HG03045 (cell line): ENCODE results near the gene METTL21A.
A peak's percentile ranks its signal among the peaks of the same experiment; 100 is the strongest.
"Not testable (repeated sequence)": the region's sequence is repeated elsewhere in the genome, so short reads cannot be mapped to it uniquely, and the experiment has no call there.

Experiments used
- ATAC-seq: cut with Tn5 transposase; IDR thresholded peaks from one replicate; pipeline ENCODE4 v1.9.1; 2021; ENCODE audit warnings: mild to moderate bottlenecking, moderate library complexity; ENCODE audit not compliant: unreplicated experiment

The METTL21A gene

DNA sequence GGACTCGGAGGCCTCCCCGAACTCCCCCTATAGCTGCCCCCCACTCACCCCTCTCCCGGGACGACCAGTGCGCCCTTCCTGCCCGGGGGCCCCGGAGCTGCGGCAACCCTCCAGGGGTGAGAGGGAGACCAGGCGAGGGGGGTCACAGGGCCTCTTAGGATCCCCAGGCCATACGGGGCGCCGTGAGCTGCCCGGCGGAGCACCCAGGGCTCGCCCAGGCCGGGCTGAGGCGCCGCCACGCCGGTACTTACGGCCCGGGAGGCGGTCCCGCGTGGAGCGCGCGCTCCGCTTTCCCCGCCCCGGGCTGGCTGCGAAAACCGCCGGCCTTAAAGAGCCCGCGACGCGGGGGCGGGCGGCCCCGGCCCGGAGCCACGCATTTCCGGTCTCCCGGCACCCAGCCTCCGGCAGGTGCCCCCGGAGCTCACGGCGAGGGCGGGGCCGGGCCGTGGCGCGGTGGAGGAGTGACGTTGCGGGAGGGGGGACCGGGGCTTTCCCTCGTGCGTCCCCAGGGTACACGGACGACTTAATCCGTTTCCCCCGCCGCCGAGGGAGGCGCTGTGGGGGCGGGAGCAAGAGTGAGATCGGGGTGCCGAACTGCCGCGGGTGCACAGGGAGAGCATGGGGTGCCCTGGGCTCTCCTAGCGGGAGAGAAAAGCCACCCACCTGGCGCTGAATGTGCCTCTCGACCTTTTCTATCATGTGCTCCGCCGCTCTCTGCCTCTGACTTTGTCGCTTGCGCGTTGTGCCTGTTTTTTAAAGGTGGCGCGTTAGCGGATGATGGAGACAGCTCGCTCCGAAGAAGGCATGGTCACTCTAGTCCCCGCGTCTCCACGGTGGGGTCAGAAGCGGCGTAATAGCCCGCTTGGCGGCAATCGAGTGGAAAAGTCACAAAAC, at the start of gene METTL21A:
METTL21A (minus strand) TSS at position 381 of the 894 bp plus-strand sequence. CDS start 1,019 bp downstream, outside the sequence.
- peak; percentile 63 for ATAC-seq

DNA sequence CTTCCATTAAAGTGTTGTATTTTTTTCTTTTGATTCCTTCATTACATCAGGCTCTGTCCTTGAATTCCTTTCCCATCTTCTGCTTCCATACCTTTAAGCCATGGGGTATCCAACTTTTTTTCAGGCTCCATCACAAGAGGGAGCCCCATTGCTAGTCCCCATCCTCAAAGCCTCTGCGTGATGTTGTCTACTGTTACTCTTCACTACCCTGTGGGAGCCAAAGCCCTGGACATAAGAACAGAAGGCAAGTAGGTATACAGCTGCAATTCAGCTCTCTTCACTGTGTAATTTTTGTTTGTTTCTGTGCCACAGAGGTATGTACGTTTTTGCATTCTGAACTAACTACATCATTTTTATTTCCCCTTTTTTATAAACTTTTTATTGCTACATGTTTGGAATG, 49.6 kb upstream of the METTL21A start:
- no peak for ATAC-seq

DNA sequence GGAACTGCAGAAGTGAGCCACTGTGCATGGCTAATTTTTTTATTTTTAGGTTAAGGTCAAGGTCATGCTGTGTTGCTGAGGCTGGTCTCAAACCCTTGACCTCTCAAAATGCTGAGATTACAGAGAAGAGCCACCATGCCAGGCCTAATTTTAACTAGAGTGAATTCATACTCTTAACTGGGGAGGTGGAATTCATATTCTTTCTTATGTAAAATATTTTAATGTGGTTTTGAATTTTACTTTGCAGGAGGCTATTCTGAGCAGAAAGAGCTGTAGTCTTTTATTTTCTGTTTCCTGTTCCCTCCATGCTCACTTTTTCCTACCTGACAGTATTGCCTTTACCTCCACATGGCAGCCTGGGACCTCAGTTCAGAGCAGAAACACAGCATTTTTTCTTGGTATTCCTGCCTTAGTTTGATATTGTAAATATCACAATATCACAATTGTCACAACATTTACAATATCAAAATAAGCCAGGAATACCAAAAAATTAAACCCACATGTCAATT, 49.1 kb upstream of the METTL21A start:
- no peak for ATAC-seq

DNA sequence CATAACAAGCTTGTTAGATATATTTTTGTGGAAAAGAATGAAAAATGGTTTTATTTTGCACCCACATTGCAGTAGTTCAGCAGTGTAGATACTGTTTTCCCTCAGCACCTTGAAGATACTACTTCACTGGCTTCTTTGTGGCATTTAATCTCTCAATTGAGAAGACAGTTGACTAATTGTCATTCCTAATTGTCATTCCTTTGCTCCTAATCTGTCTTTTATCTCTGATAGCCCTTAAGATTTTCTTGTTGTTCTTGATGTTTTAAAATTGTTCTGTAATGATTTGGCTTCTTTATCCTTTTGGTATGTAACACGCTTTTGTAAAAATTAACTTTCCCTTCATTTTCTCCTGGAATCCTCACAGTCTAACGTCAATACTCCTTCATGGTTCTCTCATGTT, 48.2 kb upstream of the METTL21A start:
- ATAC-seq: no peak

DNA sequence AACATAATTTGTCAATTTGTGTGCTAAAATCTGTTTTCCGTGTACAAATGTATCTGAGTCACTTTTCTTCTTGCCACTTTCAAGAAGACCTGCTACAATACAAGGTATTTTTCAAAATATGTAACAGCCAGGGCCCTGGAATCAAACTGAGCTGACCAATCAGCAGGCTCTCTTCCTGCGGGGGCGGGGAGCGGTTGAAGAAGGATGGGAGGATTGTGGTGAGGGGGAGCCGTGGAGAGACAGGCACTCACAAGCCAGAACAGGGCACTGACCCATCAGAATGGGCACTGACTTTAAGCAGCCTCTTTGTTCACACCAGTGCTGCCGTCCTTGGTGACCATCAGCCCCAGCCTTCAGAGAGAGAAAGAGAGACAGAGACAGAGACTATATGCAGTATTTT, 45.7 kb upstream of the METTL21A start:
- no peak for ATAC-seq

DNA sequence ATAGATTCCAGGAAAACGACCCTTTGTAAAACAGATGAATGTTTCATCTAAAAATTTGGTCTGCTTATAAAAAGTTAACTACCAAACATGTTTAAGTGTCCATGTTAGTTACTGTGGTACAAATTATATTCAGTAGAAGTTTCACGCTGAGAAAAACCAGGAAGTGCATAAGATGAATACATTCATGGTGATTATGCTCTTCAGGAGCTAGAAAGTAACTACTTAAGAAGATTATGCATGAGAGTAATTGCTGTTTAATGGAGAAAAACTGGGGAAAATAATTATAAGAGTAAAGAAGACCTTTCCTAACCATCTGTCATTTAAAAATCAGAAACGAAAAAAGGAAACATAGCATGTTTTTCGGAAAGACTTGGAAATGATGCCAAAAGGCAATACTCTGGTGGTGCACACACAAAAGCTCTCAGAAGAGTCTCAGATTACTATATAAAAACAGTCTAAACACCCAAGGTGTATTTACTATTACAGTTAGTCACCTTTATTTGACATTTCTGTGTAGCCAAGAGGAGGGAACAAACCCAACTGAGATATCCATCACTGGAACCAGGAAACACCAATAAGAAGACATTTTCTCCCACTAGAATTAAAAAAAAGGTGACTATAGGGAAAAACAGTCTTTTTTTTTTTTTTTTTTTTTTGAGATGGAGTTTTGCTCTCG, 38.8 kb upstream of the METTL21A start:
- ATAC-seq: no peak

DNA sequence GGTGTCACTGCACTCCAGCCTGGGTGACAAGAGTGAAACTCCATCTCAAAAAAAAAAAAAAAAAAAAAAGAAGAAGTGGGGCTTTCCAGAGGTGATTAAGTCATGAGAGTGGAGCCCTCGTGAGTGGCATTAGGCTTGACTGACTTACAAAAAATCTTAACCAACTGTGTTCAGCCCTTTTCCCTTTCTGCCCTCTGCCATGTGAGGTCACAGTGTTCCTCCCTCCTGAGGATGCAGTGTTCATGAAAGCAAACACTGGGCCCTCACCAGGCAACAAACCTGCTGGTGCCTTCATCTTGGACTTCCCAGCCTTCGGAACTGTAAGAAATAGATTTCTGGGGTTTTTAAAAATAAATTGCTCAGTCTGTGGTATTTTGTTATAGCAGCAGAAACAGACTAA, 37.0 kb upstream of the METTL21A start:
- ATAC-seq: peak; percentile 95

DNA sequence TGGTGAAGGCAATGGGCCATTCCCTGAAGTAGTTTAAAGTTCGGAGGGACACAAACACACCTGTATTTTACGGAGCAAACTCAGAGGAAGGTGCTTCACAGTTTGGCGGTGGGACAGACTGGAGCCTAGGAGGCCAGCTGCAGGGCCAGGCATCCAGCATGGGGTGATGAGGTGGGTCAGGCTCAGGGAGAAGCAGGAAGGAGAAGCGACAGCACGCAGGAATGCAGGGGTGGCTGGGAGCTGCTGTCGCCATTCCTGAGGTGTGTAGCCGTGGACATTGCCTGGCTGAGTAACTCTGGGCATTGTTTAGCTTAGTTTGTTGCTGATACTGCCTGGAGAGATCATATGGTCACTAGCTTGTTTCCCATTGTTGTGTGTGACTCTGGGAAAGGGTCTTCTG, 35.8 kb upstream of the METTL21A start:
- no peak for ATAC-seq

DNA sequence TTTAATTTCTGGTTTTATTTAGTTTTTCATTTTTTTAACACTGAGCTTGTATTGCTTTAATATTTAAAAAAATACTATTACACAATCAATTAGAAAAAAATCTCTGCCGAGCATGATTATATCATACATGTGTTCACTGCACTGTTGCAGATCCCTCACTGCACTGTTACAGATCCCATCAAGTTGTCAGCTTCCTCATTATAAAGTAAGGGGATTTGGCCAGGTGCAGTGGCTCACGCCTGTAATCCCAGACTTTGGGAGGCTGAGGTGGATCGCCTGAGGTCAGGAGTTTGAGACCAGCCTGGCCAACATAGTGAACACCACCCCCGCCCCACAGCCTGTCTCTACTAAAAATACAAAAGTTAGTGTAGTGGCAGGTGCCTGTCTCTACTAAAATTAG, 33.0 kb upstream of the METTL21A start:
- ATAC-seq: no peak

DNA sequence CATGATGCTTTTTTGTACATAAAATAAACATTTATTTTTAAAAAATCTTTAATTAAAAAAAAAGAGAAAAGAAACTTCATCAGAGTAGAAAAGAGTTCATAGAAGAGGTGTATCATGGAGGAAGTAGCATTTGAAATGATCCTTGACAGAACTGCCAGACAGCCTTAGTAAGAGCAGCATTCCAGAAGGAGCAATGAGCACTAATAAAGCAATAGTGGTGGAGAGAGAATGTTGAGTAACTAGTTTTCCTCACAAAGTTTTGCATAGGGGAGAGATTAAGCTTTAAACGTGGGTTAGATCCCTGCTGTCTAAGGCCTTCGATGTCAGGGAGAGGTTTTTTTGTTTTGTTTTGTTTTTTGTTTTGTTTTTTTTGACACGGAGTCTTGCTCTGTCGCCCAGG, 29.8 kb upstream of the METTL21A start:
- no peak for ATAC-seq

DNA sequence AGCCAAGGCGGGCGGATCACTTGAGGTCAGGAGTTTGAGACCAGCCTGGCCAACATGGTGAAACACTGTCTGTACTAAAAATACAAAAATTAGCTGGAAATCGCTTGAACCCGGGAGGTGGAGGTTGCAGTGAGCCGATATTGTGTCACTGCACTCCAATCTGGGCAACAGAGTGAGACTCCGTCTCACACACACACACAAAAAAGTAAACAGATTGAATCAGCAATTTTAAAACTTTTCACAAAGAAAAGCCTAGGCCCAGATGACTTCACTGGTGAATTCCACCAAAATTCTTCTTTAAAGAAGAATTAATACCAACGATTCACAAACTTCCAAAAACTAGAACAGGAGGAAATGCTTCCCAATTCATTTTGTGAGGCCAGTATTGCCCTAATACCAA, 21.4 kb upstream of the METTL21A start:
- ATAC-seq: not testable (repeated sequence)

DNA sequence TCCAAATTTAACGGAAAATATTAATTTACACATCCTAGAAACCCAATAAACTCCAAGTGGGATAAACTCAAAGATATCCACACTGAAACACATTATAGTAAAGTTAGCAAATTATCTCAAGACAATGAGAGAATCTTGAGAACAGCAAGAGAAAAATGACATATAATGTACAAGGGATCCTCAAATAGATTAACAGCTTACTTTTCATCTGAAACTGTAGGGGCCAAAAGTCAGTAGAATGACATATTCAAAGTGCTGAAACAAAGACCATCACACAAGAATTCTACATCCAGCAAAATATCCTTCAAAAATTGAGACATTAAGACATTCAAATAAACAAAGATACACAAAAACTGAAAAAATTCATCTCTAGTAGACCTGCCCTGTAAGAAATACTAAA, 18.7 kb upstream of the METTL21A start:
- ATAC-seq: no peak

DNA sequence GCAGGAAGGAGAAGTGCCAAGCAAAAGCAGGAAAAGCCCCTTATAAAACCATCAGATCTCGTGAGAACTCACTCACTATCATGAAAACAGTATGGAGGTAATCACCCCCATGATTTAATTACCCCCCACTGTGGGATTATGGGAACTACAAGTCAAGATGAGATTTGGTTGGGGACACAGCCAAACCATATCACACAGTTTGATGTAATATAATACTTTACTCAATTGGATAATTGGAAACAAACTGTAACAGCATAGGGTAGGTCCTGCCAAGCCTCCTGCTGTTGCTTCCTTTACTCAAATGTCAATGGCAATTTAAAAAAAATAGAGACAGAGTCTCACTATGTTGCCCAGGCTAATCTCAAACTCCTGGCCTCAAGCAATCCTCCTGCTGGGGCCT, 15.5 kb upstream of the METTL21A start:
- ATAC-seq: no peak

DNA sequence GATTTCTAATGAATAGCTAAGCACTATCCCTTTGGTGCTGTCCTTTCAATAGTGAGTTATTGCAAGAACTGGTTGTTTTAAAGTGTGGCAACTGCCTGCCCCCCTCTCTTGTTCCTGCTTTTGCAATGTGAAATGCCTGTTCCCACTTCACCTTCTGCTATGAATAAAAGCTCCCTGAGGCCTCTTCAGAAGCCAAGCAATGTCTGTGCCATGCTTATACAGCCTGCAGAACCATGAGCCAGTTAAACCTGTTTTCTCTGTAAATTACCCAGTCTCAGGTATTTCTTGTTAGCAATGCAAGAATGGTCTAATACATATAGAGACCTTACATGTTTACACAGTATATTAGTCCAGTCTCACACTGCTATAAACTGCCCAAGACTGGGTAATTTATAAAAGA, 15.0 kb upstream of the METTL21A start:
- no peak for ATAC-seq

DNA sequence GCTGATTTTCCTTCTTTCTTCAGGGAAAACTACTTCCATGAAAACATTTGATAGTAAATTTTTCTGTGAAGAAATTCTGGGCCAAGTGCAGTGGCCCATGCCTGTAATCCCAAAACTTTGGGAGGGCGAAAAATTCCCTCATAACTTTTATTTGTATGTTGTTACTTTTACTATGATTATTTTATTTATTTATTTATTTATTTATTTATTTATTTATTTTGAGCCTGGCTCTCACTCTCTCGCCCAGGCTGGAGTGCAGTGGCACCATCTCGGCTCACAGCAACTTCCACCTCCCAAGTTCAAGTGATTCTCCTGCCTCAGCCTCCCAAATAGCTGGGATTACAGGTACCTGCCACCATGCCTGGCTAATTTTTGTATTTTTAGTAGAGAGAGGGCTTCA, 14.1 kb upstream of the METTL21A start:
- ATAC-seq: not testable (repeated sequence)

DNA sequence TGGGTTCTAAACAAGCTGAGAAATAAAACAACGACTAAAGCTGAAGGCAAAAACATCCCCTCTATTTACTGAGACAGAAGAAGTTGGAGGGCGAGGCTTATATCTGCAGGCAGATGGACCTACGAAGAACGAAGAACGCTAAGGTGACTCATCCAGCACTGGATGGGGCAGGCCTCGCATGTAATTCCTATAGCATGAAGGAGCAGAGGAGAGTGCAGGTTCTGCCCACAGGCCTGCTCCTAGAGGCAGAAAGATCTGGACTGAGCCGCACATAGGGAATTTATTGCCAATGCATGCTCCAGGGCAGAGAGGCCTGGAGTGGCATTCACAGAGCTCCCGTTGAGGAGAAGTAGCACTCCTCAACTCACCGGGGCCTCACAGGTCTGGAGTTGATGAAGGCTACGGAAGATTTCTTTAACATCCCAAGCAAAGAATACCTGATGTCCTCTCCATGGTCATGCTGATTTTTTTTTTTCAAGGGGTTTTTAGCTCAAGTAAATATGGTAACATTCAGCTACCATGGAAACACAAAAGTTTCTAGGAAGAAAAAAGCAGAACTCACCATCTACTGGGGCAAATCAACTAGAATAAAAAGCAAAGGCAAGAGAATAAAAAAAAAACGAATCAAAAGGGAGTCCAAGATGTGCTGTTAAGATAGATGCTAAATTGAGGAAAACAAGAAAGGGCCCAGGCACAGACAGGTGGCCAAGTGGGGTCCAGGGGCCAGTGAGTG, 10.4 kb upstream of the METTL21A start:
- ATAC-seq: no peak

DNA sequence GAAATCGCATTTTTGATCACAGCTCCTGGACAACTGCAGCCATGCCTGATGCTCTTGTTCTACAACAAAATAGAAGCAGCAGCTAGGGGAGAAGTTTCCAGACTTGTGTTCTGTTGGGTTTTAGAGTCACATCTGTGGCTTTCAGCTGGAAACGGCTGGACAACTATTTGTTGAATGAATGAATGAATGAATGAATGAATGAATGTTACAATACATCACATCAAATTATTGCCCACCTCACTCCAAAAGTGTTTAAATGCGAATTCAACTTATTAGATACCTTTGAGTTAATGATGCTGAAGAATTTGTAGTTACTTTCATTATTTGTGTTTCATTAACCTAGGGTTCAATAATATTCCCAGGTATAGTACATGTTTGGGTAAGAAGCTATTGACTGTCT, 8.5 kb upstream of the METTL21A start:
- ATAC-seq: no peak

DNA sequence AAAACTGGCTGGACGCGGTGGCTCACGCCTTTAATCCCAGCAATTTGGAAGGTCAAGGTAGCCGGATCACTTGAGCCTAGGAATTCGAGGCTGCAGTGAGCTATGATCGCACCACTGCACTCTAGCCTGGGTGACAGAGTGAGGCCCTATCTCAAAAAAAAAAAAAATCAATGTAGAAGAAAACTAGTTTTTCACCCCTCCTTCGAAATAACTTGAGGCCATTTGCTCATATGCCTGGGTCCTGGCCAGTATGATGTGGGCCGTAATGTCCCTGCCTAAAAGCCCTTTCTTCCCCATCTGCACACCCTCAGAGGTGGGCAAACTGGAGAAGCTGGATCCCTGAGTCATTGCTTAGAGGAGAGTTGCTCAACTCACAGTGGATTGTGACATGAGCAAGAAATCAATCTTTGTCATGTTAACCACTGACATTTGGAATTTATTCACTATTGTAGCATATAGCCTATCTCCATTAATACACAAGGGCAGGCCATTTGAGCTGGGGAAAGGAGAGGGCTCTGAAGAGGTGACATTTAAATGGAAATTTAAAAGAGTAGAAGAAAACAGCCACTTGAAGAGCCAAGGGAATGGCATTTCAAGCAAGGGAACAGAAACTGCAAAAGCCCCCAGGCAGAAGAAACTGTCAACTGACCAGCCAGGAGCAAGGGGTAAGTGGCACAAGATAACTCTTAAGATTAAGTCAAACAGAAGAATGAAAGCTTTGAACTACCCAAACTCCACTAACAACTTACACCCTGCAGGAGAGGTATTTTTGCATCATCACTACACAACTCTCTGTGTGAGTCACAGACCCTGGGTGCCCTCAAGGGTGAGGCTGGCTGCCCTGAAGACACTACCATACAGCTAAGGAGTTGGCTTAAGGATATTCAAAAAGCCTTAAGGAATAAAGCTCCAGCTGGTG, 7.6 kb upstream of the METTL21A start:
- ATAC-seq: no peak

DNA sequence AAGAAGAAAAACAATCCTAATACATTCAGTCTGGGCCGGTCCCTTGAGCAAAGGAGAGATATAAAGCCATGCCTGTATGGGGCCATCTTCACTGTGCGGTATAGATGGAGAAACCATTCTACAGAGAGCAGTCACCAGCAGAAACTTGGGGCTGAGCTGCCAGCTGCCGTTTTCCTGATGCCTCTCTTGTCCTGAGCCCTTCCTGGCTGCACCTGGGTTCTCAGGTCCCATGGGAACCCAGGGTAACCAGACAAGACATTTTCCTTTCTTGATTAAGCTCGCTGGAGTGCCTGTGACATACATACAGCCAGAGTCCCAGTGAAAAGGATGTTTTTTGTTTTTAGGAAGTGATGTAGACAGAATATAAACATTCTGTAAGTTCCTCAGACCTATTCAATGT, 5.3 kb upstream of the METTL21A start:
- no peak for ATAC-seq

DNA sequence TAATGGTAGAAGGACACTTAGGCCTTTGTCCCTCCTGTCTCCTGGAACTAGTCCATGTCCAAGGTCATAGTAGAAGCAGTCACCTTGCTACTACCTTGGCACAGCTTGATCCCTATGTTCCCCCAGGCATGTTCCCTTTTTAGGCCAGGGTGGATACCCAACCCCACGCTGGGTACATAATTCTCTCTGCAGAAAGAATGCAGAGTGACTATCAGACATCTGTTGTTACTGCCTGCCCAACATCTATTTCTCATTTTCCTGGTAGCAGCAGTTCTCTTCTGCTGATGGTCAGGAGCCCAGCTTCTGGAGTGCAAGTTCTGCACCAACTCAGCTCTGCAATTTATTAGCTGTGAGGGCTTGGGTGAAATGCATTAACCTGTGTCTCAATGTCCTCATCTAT, 4.4 kb upstream of the METTL21A start:
- ATAC-seq: no peak
